ENCODE measurements around the gene SP3. TPM values are rescaled to one million over a fixed set of nuclear protein-coding genes. Genes with fewer than 3 reads are reported as not detected.
A peak's percentile ranks its signal among the peaks of the same experiment; 100 is the strongest.

The SP3 gene
- total and polyA plus RNA-seq, 9 of the 15 experiments (the other 6 are each of a cell fraction or from before 2014, with no cell fraction given): 12.0 to 106 (median 74.9) TPM

DNA sequence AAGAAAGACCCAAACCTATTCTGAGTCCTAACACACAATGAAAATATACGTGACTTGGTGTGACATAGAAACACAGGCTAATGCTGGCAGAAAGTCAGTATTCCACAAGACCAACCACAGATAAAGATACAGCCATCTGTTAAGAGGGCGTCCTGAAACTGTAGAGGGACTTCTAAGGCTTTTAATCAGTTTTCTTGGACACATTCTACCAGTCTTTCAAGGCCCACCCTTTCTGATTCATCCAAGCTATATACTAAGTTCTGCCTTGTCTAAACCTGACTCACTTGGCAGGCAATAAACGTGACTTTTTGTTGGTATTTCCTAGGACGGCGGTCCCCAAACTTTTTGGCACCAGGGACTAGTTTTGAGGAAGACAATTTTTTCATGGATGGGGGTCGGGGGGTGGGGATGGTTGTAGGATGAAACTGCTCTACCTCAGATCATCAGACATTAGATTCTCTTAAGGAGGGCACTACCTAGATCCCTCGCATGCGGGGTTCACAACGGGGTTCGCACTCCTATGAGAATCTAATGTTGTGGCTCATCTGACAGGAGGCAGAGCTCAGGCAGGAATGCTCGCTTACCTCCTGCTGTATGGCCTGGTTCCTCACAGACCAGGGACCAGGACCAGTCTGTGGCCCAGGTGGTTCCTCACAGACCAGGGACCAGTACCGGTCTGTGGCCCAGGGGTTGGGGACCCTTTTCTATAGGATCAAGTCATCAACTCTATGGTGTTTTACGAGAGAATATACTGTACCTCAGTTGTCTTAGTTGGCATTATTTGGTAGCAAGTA is 61.4 kb downstream of the SP3 start (continued):
- TF ChIP-seq BCLAF1 (IDR thresholded peaks at IDR 0.05; ENCODE audit: borderline replicate concordance in 1 of 2, control insufficient read depth in 1 of 2, low read depth in 2 of 2, low read length in 1 of 2) (no peak), ZNF586 (CRISPR knock-in tag; conservative IDR thresholded peaks at IDR 0.05) (no peak), FOXJ3 (CRISPR knock-in tag; IDR thresholded peaks at IDR 0.05) (no peak), ZNF584 (CRISPR knock-in tag; IDR thresholded peaks at IDR 0.05; ENCODE audit: low read depth) (no peak), GTF2F1 (IDR thresholded peaks at IDR 0.05; ENCODE audit: low read depth, low read length) (no peak), NFE2L1 (tag; IDR thresholded peaks at IDR 0.05; ENCODE audit: borderline replicate concordance, low read depth) (no peak), E2F8 (IDR thresholded peaks at IDR 0.05; ENCODE audit: low read depth, partially characterized antibody) (peak; percentile 9), RAD51 (IDR thresholded peaks at IDR 0.05; ENCODE audit: borderline replicate concordance, low read depth) (no peak), ZNF316 (IDR thresholded peaks at IDR 0.05) (no peak), ZNF239 (CRISPR knock-in tag; IDR thresholded peaks at IDR 0.05) (no peak), LCOR (CRISPR knock-in tag; IDR thresholded peaks at IDR 0.05) (no peak), SOX6 (IDR thresholded peaks at IDR 0.05) (no peak)
- TF ChIP-seq, protein P1, sequence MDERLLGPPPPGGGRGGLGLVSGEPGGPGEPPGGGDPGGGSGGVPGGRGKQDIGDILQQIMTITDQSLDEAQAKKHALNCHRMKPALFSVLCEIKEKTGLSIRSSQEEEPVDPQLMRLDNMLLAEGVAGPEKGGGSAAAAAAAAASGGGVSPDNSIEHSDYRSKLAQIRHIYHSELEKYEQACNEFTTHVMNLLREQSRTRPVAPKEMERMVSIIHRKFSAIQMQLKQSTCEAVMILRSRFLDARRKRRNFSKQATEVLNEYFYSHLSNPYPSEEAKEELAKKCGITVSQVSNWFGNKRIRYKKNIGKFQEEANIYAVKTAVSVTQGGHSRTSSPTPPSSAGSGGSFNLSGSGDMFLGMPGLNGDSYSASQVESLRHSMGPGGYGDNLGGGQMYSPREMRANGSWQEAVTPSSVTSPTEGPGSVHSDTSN (CRISPR knock-in tag; IDR thresholded peaks at IDR 0.05; ENCODE audit: low read depth): no peak
- TF ChIP-seq, protein P1 (tag; conservative IDR thresholded peaks at IDR 0.05; ENCODE audit: low read depth): no peak

Data from K562 (cell line).